ENCODE measurements around the gene UBE2D1.
"Not testable (repeated sequence)": the region's sequence is repeated elsewhere in the genome, so short reads cannot be mapped to it uniquely, and the experiment has no call there.

Gene UBE2D1

DNA sequence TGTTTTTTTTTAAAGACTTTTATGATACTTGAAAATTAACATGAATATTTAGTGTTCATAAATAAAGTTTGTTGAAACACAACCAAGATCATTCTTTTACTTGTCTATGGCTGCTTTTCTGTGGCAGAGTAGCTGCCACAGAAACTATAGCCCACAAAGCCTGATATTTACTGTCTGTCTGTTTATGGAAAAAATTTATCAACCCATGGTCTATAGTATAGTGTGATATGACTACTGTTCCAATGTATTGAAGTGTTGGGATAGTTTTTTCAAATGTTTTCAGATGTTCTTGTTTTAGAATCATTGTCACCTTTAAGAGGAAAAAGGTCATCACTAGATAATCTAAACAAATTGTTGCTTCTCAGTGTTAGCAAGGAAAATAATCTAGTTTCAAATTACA lies 61.3 kb downstream of the UBE2D1 start:
- H3K27me3 ChIP-seq (replicated peaks; ENCODE audit: control insufficient read depth, insufficient read depth, low read length, poor library complexity, severe bottlenecking) = no peaks in the 10 kb centered on the region
- H3K9me3 ChIP-seq (ENCODE audit: control insufficient read depth, low read length) = no peaks in the 10 kb centered on the region
- H3K4me3 ChIP-seq (ENCODE audit: insufficient read depth, low read depth, low read length, poor library complexity, severe bottlenecking) = no peak overlapping the region
- peaks cover 45% of the 10 kb centered on the region for H3K36me3 ChIP-seq (ENCODE audit: control insufficient read depth, insufficient read depth, low read length)
- DNase-seq = no peak
- H3K4me1 ChIP-seq (ENCODE audit: control insufficient read depth, insufficient read depth, low read length, poor library complexity, severe bottlenecking) = no peaks in the 10 kb centered on the region
- H3K27ac ChIP-seq (ENCODE audit: insufficient read depth, low read length, poor library complexity, severe bottlenecking) = no peak overlapping the region

GRCh38 chr10:58397830-58398229 lies 63.0 kb downstream of the UBE2D1 start:
- peaks cover 34% of the 10 kb centered on the region for H3K36me3 ChIP-seq (ENCODE audit: control insufficient read depth, insufficient read depth, low read length)
- no peaks in the 10 kb centered on the region for H3K9me3 ChIP-seq (ENCODE audit: control insufficient read depth, low read length)
- no peaks in the 10 kb centered on the region for H3K27me3 ChIP-seq (replicated peaks; ENCODE audit: control insufficient read depth, insufficient read depth, low read length, poor library complexity, severe bottlenecking)
- H3K4me3 ChIP-seq (ENCODE audit: insufficient read depth, low read depth, low read length, poor library complexity, severe bottlenecking) = no peak overlapping the region
- H3K4me1 ChIP-seq (ENCODE audit: control insufficient read depth, insufficient read depth, low read length, poor library complexity, severe bottlenecking) = no peaks in the 10 kb centered on the region
- DNase-seq = no peak
- H3K27ac ChIP-seq (ENCODE audit: insufficient read depth, low read length, poor library complexity, severe bottlenecking) = no peak overlapping the region

DNA sequence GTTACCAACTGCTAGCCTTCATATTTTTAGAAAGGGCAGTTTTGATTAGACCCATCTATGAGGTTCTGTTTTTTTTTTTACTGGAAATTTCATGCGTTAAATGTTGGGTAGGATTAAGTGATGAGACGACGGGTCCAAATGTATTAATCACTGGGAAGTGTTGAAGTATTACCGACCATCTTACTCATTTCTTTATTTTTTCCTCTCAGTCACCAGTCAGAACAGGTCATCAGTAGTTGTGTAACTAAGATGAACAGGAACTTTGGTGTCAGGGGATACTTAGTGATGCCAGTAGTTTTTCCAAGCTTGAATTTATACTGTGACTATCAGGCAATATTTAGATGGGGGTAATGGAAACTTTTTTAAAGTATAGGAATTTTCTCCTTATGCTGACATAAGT lies 64.6 kb downstream of the UBE2D1 start:
- H3K4me3 ChIP-seq (ENCODE audit: insufficient read depth, low read depth, low read length, poor library complexity, severe bottlenecking) = no peak overlapping the region
- H3K36me3 ChIP-seq (ENCODE audit: control insufficient read depth, insufficient read depth, low read length) = peaks cover 24% of the 10 kb centered on the region
- H3K27ac ChIP-seq (ENCODE audit: insufficient read depth, low read length, poor library complexity, severe bottlenecking) = no peak overlapping the region
- no peaks in the 10 kb centered on the region for H3K9me3 ChIP-seq (ENCODE audit: control insufficient read depth, low read length)
- no peaks in the 10 kb centered on the region for H3K27me3 ChIP-seq (replicated peaks; ENCODE audit: control insufficient read depth, insufficient read depth, low read length, poor library complexity, severe bottlenecking)
- H3K4me1 ChIP-seq (ENCODE audit: control insufficient read depth, insufficient read depth, low read length, poor library complexity, severe bottlenecking) = no peaks in the 10 kb centered on the region
- DNase-seq = no peak

GRCh38 chr10:58400609-58401008 lies 65.8 kb downstream of the UBE2D1 start:
- DNase-seq = no peak

DNA sequence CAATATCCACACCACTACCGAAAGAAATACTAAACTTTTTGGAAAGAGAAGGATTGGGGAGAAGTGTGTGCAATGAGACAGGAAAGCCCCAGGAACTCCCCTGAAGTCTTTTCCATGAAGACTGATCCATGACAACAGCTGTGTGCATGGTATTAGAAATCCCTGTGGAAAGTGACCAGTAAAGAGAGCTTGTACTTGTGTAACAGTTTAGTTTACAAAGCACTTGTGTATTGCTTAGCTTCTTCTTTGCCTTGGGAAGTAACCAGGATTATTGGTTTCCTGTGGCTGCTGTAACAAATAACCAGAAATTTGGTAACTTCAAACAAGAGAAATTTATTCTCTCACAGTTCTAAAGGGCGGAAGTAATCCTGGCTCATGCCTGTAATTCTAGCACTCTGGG lies 69.2 kb downstream of the UBE2D1 start:
- no peak overlapping the region for H3K27ac ChIP-seq (ENCODE audit: insufficient read depth, low read length, poor library complexity, severe bottlenecking)
- no peaks in the 10 kb centered on the region for H3K36me3 ChIP-seq (ENCODE audit: control insufficient read depth, insufficient read depth, low read length)
- H3K9me3 ChIP-seq (ENCODE audit: control insufficient read depth, low read length) = no peaks in the 10 kb centered on the region
- no peaks in the 10 kb centered on the region for H3K4me1 ChIP-seq (ENCODE audit: control insufficient read depth, insufficient read depth, low read length, poor library complexity, severe bottlenecking)
- no peak overlapping the region for H3K4me3 ChIP-seq (ENCODE audit: insufficient read depth, low read depth, low read length, poor library complexity, severe bottlenecking)
- DNase-seq = no peak
- no peaks in the 10 kb centered on the region for H3K27me3 ChIP-seq (replicated peaks; ENCODE audit: control insufficient read depth, insufficient read depth, low read length, poor library complexity, severe bottlenecking)

More at GRCh38 chr10:58400609-58401008, 65.8 kb downstream of the UBE2D1 start:
- no peak overlapping the region for H3K27ac ChIP-seq (ENCODE audit: insufficient read depth, low read length, poor library complexity, severe bottlenecking)
- H3K4me3 ChIP-seq (ENCODE audit: insufficient read depth, low read depth, low read length, poor library complexity, severe bottlenecking) = no peak overlapping the region
- no peaks in the 10 kb centered on the region for H3K4me1 ChIP-seq (ENCODE audit: control insufficient read depth, insufficient read depth, low read length, poor library complexity, severe bottlenecking)
- H3K36me3 ChIP-seq (ENCODE audit: control insufficient read depth, insufficient read depth, low read length) = peaks cover 15% of the 10 kb centered on the region
- H3K9me3 ChIP-seq (ENCODE audit: control insufficient read depth, low read length) = no peaks in the 10 kb centered on the region
- H3K27me3 ChIP-seq (replicated peaks; ENCODE audit: control insufficient read depth, insufficient read depth, low read length, poor library complexity, severe bottlenecking) = no peaks in the 10 kb centered on the region

- Histone ChIP-seq H3K36me3 (ENCODE audit: control insufficient read depth, insufficient read depth, low read length) (no peaks in the 10 kb centered on the region), H3K4me3 (ENCODE audit: insufficient read depth, low read depth, low read length, poor library complexity, severe bottlenecking) (no peak overlapping the region), H3K27ac (ENCODE audit: insufficient read depth, low read length, poor library complexity, severe bottlenecking) (no peak overlapping the region), H3K27me3 (replicated peaks; ENCODE audit: control insufficient read depth, insufficient read depth, low read length, poor library complexity, severe bottlenecking) (no peaks in the 10 kb centered on the region), H3K9me3 (ENCODE audit: control insufficient read depth, low read length) (no peaks in the 10 kb centered on the region), H3K4me1 (ENCODE audit: control insufficient read depth, insufficient read depth, low read length, poor library complexity, severe bottlenecking) (no peaks in the 10 kb centered on the region)
- DNase-seq = no peak
These were observed 75.3 kb downstream of the UBE2D1 start for GRCh38 chr10:58409956-58410610.

DNA sequence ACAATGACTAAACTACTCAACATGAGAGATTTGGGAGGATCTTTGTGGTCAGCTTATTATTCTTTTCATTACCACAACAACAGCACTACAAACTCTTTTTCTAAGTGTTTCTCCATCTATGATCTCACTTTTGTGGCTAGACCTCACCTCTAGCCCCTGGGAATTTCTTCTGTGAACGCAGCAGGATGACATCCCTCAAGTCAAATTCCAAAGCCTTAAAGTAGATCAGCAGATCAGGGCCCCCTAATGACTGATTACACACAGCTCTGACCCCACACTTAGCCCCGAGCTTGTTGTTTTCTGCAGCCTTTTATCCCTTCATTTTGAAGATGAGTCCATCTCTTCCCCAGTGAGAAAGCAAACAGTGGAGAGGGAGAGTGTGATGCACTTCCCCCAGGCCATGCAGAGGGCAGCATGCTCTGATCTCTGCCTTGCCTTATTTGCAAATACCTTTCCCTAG lies 77.7 kb downstream of the UBE2D1 start:
- DNase-seq = no peak
- Histone ChIP-seq H3K4me1 (ENCODE audit: control insufficient read depth, insufficient read depth, low read length, poor library complexity, severe bottlenecking) (no peaks in the 10 kb centered on the region), H3K27me3 (replicated peaks; ENCODE audit: control insufficient read depth, insufficient read depth, low read length, poor library complexity, severe bottlenecking) (no peaks in the 10 kb centered on the region), H3K9me3 (ENCODE audit: control insufficient read depth, low read length) (no peaks in the 10 kb centered on the region), H3K27ac (ENCODE audit: insufficient read depth, low read length, poor library complexity, severe bottlenecking) (no peak overlapping the region), H3K36me3 (ENCODE audit: control insufficient read depth, insufficient read depth, low read length) (no peaks in the 10 kb centered on the region), H3K4me3 (ENCODE audit: insufficient read depth, low read depth, low read length, poor library complexity, severe bottlenecking) (no peak overlapping the region)

GRCh38 chr10:58414270-58415041 lies 79.7 kb downstream of the UBE2D1 start:
- Histone ChIP-seq H3K27ac (ENCODE audit: insufficient read depth, low read length, poor library complexity, severe bottlenecking) (no peak overlapping the region), H3K4me3 (ENCODE audit: insufficient read depth, low read depth, low read length, poor library complexity, severe bottlenecking) (no peak overlapping the region), H3K9me3 (ENCODE audit: control insufficient read depth, low read length) (no peaks in the 10 kb centered on the region), H3K36me3 (ENCODE audit: control insufficient read depth, insufficient read depth, low read length) (no peaks in the 10 kb centered on the region), H3K27me3 (replicated peaks; ENCODE audit: control insufficient read depth, insufficient read depth, low read length, poor library complexity, severe bottlenecking) (no peaks in the 10 kb centered on the region), H3K4me1 (ENCODE audit: control insufficient read depth, insufficient read depth, low read length, poor library complexity, severe bottlenecking) (no peaks in the 10 kb centered on the region)
- no peak for DNase-seq

DNA sequence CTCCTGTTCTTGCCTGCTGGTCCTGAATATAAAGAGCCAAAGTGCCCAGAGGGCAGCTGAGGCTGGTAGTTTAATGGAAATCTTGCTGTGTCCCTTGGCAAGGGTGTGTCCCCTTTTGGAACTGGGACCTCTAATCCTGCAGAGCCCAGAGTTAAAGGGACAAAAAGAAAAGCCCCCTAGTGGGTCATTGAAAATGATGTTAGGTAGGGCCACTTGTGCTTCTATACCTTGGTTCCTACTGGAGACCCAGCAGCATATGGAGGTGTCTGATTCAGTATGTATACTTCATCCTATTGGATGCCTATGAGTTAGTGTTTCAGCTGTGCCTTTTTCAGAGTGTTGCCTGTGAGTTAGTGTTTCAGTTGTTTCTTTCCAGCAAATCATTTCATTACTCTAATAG lies 81.0 kb downstream of the UBE2D1 start:
- Histone ChIP-seq H3K4me1 (ENCODE audit: control insufficient read depth, insufficient read depth, low read length, poor library complexity, severe bottlenecking) (no peaks in the 10 kb centered on the region), H3K4me3 (ENCODE audit: insufficient read depth, low read depth, low read length, poor library complexity, severe bottlenecking) (no peak overlapping the region), H3K9me3 (ENCODE audit: control insufficient read depth, low read length) (no peaks in the 10 kb centered on the region), H3K27me3 (replicated peaks; ENCODE audit: control insufficient read depth, insufficient read depth, low read length, poor library complexity, severe bottlenecking) (no peaks in the 10 kb centered on the region), H3K27ac (ENCODE audit: insufficient read depth, low read length, poor library complexity, severe bottlenecking) (no peak overlapping the region), H3K36me3 (ENCODE audit: control insufficient read depth, insufficient read depth, low read length) (no peaks in the 10 kb centered on the region)
- DNase-seq = no peak

DNA sequence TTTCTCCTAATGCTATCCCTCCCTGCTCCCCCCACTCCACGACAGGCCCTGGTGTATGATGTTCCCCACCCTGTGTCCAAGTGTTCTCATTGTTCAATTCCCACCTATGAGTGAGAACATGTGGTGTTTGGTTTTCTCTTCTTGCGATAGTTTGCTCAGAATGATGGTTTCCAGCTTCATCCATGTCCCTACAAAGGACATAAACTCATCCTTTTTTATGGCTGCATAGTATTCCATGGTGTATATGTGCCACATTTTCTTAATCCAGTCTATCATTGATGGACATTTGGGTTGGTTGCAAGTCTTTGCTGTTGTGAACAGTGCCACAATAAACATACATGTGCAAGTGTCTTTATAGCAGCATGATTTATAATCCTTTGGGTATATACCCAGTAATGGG lies 83.1 kb downstream of the UBE2D1 start:
- not testable (repeated sequence) for H3K9me3 ChIP-seq (ENCODE audit: control insufficient read depth, low read length)

More for the DNA sequence above, 83.1 kb downstream of the UBE2D1 start:
- H3K27me3 ChIP-seq (replicated peaks; ENCODE audit: control insufficient read depth, insufficient read depth, low read length, poor library complexity, severe bottlenecking); H3K4me3 ChIP-seq (ENCODE audit: insufficient read depth, low read depth, low read length, poor library complexity, severe bottlenecking); H3K36me3 ChIP-seq (ENCODE audit: control insufficient read depth, insufficient read depth, low read length); H3K4me1 ChIP-seq (ENCODE audit: control insufficient read depth, insufficient read depth, low read length, poor library complexity, severe bottlenecking); DNase-seq; H3K27ac ChIP-seq (ENCODE audit: insufficient read depth, low read length, poor library complexity, severe bottlenecking): not testable (repeated sequence)
